Measurements from ENCODE around the gene LAPTM4A.
A peak's percentile ranks its signal among the peaks of the same experiment; 100 is the strongest.

Gene LAPTM4A

DNA sequence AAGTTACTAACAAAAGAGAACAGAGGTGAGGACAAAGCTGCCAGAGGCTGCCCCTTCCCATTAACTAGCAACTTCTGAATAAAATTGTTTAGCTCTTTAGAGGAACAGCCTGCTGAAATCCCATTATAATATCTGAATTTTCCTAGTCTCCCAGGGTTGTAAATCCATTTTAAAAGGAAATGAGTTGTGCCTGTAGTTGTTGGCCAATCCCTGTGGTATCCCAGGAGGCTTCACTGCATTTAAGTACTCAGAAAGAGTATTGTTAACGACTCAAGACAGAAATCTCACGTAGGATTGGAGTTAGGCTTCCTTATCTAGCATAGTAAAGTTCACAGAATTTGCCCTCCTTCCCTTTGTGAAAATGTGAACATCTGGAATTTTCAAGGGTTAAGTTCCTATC, 8.9 kb downstream of the LAPTM4A start:
- TF ChIP-seq SIN3A (IDR thresholded peaks at IDR 0.05; ENCODE audit: borderline replicate concordance, insufficient read depth, low read length) = no peak

DNA sequence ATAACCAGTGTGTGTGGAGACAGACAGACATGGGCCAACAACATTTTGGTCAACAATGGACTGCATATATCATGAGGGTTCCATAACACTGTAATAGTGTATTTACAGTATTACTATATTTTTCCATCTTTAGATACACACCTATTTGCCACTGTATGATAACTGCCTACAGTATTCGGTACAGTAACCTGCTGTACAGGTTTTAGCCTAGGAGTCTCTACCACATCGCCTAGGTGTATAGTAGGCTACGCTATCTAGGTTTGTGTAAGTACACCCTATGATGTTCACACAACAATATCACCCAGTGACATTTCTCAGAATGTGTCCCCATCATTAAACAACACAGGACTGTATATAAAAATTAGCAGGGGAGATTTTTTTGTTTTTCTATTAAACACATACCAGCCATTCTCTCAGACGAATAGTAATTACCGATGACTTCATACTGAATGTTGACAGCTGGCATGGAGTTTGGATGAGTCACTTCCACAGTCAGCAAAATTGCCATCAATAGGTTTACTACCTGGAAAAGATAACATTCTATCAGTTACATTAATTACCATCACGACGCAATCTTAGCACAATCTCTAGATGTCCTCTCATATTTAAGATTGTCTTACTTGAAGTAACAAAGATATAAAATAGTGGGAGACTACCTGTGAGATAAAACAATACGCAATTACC, 10.8 kb downstream of the LAPTM4A start:
- no peak for TF ChIP-seq TAF1 (IDR thresholded peaks at IDR 0.05; ENCODE audit: borderline replicate concordance, insufficient read depth, low read length)
- TF ChIP-seq, protein P1, sequence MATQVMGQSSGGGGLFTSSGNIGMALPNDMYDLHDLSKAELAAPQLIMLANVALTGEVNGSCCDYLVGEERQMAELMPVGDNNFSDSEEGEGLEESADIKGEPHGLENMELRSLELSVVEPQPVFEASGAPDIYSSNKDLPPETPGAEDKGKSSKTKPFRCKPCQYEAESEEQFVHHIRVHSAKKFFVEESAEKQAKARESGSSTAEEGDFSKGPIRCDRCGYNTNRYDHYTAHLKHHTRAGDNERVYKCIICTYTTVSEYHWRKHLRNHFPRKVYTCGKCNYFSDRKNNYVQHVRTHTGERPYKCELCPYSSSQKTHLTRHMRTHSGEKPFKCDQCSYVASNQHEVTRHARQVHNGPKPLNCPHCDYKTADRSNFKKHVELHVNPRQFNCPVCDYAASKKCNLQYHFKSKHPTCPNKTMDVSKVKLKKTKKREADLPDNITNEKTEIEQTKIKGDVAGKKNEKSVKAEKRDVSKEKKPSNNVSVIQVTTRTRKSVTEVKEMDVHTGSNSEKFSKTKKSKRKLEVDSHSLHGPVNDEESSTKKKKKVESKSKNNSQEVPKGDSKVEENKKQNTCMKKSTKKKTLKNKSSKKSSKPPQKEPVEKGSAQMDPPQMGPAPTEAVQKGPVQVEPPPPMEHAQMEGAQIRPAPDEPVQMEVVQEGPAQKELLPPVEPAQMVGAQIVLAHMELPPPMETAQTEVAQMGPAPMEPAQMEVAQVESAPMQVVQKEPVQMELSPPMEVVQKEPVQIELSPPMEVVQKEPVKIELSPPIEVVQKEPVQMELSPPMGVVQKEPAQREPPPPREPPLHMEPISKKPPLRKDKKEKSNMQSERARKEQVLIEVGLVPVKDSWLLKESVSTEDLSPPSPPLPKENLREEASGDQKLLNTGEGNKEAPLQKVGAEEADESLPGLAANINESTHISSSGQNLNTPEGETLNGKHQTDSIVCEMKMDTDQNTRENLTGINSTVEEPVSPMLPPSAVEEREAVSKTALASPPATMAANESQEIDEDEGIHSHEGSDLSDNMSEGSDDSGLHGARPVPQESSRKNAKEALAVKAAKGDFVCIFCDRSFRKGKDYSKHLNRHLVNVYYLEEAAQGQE (IDR thresholded peaks at IDR 0.05; ENCODE audit: insufficient read depth in 1 of 2, low read depth in 2 of 2, low read length in 2 of 2) = no peak
- no peak for TF ChIP-seq POLR2AphosphoS5 (IDR thresholded peaks at IDR 0.05; ENCODE audit: low read depth, low read length)
- no peak for TF ChIP-seq SIN3A (IDR thresholded peaks at IDR 0.05; ENCODE audit: borderline replicate concordance, insufficient read depth, low read length)
- no peak for TF ChIP-seq FOXP2 (optimal IDR thresholded peaks at IDR 0.05; ENCODE audit: borderline replicate concordance, extremely low read depth, extremely low read length, insufficient read depth)

DNA sequence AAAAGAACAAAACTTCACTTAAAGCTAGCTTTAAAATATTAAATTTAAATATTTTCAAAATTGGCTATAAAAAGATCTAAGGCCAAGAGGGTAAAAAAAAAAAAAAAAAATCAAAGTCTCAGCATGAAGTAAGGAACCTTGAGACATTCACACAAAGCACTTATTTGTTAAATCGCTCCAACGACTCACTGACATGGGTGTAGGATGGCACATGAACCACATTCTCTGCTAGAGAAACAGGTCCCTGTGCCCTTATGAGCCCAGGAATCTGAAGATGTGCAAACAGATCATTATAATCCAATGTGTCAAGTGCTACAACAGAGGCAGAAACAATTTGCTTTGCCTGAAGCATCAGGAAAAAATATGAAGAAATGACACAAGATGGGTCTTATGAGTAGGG, 13.8 kb downstream of the LAPTM4A start:
- TF ChIP-seq POLR2AphosphoS5 (IDR thresholded peaks at IDR 0.05; ENCODE audit: low read depth, low read length) (no peak), FOXP2 (optimal IDR thresholded peaks at IDR 0.05; ENCODE audit: borderline replicate concordance, extremely low read depth, extremely low read length, insufficient read depth) (no peak), SIN3A (IDR thresholded peaks at IDR 0.05; ENCODE audit: borderline replicate concordance, insufficient read depth, low read length) (no peak), TAF1 (IDR thresholded peaks at IDR 0.05; ENCODE audit: borderline replicate concordance, insufficient read depth, low read length) (no peak)
- TF ChIP-seq, protein P1 (IDR thresholded peaks at IDR 0.05; ENCODE audit: insufficient read depth in 1 of 2, low read depth in 2 of 2, low read length in 2 of 2) = no peak

DNA sequence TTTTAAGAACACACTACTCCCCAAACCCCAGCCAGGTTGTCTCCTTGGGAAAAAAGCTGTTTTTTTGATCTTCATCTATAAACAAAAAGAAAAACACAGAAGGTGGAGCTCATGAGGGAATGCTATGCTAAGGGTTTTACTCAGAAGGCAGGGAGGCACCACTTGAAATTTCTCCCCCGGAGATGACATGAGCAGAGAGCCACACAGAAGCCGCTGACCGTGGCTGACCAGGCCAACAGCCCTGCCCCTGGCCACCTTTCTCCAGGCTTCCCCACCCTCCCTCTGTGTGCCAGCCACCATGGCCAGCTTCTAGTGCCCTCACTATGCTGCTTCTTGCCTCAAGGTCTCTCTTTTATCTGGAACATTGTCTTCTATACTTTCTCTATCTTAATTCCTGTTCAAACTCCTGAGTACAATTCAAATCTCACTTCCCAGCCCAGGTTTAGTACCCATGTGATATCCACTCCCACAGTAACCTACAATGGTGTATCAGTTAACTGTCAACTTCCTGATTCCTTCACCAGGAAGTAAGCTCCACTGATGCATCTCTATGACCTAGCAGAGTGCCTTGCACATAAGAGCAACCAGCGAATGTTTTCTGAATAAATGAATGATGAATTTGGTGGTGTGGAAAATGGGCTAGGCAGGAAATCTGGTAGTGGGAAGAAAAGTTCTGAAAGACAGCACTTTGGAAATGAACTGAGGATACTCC, 15.3 kb downstream of the LAPTM4A start:
- TF ChIP-seq, protein P1 (IDR thresholded peaks at IDR 0.05; ENCODE audit: insufficient read depth in 1 of 2, low read depth in 2 of 2, low read length in 2 of 2) = 0 out of 4 replicates have a peak, but pooled peaks of 1 of the 2 experiments have one; percentile 33
- TF ChIP-seq FOXP2 (optimal IDR thresholded peaks at IDR 0.05; ENCODE audit: borderline replicate concordance, extremely low read depth, extremely low read length, insufficient read depth) = no peak
- TF ChIP-seq SIN3A (IDR thresholded peaks at IDR 0.05; ENCODE audit: borderline replicate concordance, insufficient read depth, low read length) = peak; percentile 64; the same call in 1 of the 2 replicates
- peak; percentile 46; the same call in 1 of the 2 replicates for TF ChIP-seq POLR2AphosphoS5 (IDR thresholded peaks at IDR 0.05; ENCODE audit: low read depth, low read length)

DNA sequence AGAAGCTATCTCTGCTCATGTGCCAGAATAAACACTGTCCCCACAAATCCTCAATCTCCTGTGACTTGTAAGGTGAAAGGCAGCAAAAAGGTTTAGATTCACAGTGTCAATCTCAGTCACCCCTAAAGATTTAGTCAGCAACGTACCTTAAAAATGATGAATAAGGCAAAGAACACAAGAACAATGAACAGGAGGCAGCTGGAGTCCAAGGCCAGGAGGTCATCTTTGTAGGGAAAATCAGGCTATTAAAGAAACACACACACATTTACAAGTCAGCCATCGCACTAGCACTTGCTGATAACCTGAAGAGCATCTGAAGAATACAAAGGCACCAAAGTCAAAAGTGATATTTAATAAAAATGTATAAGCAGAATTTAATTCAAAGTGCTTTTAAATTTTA, 16.6 kb downstream of the LAPTM4A start:
- TF ChIP-seq SIN3A (IDR thresholded peaks at IDR 0.05; ENCODE audit: borderline replicate concordance, insufficient read depth, low read length) (no peak), FOXP2 (optimal IDR thresholded peaks at IDR 0.05; ENCODE audit: borderline replicate concordance, extremely low read depth, extremely low read length, insufficient read depth) (no peak), TAF1 (IDR thresholded peaks at IDR 0.05; ENCODE audit: borderline replicate concordance, insufficient read depth, low read length) (no peak), POLR2AphosphoS5 (IDR thresholded peaks at IDR 0.05; ENCODE audit: low read depth, low read length) (no peak)
- TF ChIP-seq, protein P1 (IDR thresholded peaks at IDR 0.05; ENCODE audit: insufficient read depth in 1 of 2, low read depth in 2 of 2, low read length in 2 of 2) = no peak
